Measurements from ENCODE around the gene PAX8.

Gene PAX8

GRCh38 chr2:113232123-113232522 is 46.6 kb downstream of the PAX8 start:
- TF ChIP-seq CTCF (IDR thresholded peaks at IDR 0.05; ENCODE audit: insufficient read depth, low read depth, low read length, missing control alignments) = no peak
- no peak overlapping the region for H3K4me3 ChIP-seq (ENCODE audit: low read length)
- no peak for DNase-seq (ENCODE audit: low read depth)

GRCh38 chr2:113231064-113231463 is 47.7 kb downstream of the PAX8 start:
- TF ChIP-seq CTCF (IDR thresholded peaks at IDR 0.05; ENCODE audit: insufficient read depth, low read depth, low read length, missing control alignments) = no peak
- no peak overlapping the region for H3K4me3 ChIP-seq (ENCODE audit: low read length)
- no peak for DNase-seq (ENCODE audit: low read depth)

- no peak for DNase-seq (ENCODE audit: low read depth)
- H3K4me3 ChIP-seq (ENCODE audit: low read length) = no peak overlapping the region
- TF ChIP-seq CTCF (IDR thresholded peaks at IDR 0.05; ENCODE audit: insufficient read depth, low read depth, low read length, missing control alignments) = no peak
Observed at GRCh38 chr2:113230531-113230930, 48.2 kb downstream of the PAX8 start.

- no peak for TF ChIP-seq CTCF (IDR thresholded peaks at IDR 0.05; ENCODE audit: insufficient read depth, low read depth, low read length, missing control alignments)
Observed at GRCh38 chr2:113229795-113230194, 48.9 kb downstream of the PAX8 start.

GRCh38 chr2:113228991-113229716 is 49.6 kb downstream of the PAX8 start:
- no peak for TF ChIP-seq CTCF (IDR thresholded peaks at IDR 0.05; ENCODE audit: insufficient read depth, low read depth, low read length, missing control alignments)
- no peak for DNase-seq (ENCODE audit: low read depth)
- no peak overlapping the region for H3K4me3 ChIP-seq (ENCODE audit: low read length)

More at GRCh38 chr2:113229795-113230194, 48.9 kb downstream of the PAX8 start:
- DNase-seq (ENCODE audit: low read depth) = no peak
- no peak overlapping the region for H3K4me3 ChIP-seq (ENCODE audit: low read length)

GRCh38 chr2:113228351-113228750 is 50.4 kb downstream of the PAX8 start:
- TF ChIP-seq CTCF (IDR thresholded peaks at IDR 0.05; ENCODE audit: insufficient read depth, low read depth, low read length, missing control alignments) = no peak
- no peak for DNase-seq (ENCODE audit: low read depth)

GRCh38 chr2:113227698-113228097 is 51.0 kb downstream of the PAX8 start:
- no peak overlapping the region for H3K4me3 ChIP-seq (ENCODE audit: low read length)
- DNase-seq (ENCODE audit: low read depth) = no peak
- TF ChIP-seq CTCF (IDR thresholded peaks at IDR 0.05; ENCODE audit: insufficient read depth, low read depth, low read length, missing control alignments) = no peak

More at GRCh38 chr2:113228351-113228750, 50.4 kb downstream of the PAX8 start:
- no peak overlapping the region for H3K4me3 ChIP-seq (ENCODE audit: low read length)
